Osteocyte (in vitro differentiated cells): ENCODE measurements around the gene STK17A. TPM values are rescaled to one million over a fixed set of nuclear protein-coding genes. Genes with fewer than 3 reads are reported as not detected.

Source experiments
- DNase-seq: peaks from one replicate; pipeline ENCODE4 v3.0.0; 2021; ENCODE audit warnings: mixed read lengths; ENCODE audit not compliant: unreplicated experiment; ENCODE audit errors: extremely low spot score
- H3K27ac Mint-ChIP-seq: one replicate; pipeline ENCODE4 v1.8.0; 2021; ENCODE audit warnings: mild to moderate bottlenecking, mixed read lengths; ENCODE audit not compliant: unreplicated experiment
- H3K27me3 Mint-ChIP-seq: one replicate; pipeline ENCODE4 v1.8.0; 2021; ENCODE audit warnings: mixed read lengths; ENCODE audit not compliant: unreplicated experiment
- H3K36me3 Mint-ChIP-seq: one replicate; pipeline ENCODE4 v1.8.0; 2021; ENCODE audit warnings: mixed read lengths; ENCODE audit not compliant: unreplicated experiment
- H3K4me1 Mint-ChIP-seq: one replicate; pipeline ENCODE4 v1.8.0; 2021; ENCODE audit warnings: mixed read lengths; ENCODE audit not compliant: unreplicated experiment
- H3K4me3 Mint-ChIP-seq: one replicate; pipeline ENCODE4 v1.8.0; 2021; ENCODE audit warnings: mild to moderate bottlenecking, moderate library complexity, mixed read lengths; ENCODE audit not compliant: unreplicated experiment
- H3K9me3 Mint-ChIP-seq: one replicate; pipeline ENCODE4 v1.8.0; 2021; ENCODE audit warnings: mixed read lengths; ENCODE audit not compliant: unreplicated experiment
- total RNA-seq: library from RNA; stranded (reverse); gene quantifications from 2 replicates; pipeline ENCODE4 v1.2.1, GENCODE V29; 2021
- TF ChIP-seq, protein P1 (sequence below): fragments of 200-600 bp; sonication (generic); IDR thresholded peaks from 2 replicates; pipeline ENCODE4 v1.5.0; 2021; ENCODE audit warnings: antibody characterized with exemption, mild to moderate bottlenecking, moderate library complexity

Gene STK17A
- total RNA-seq, 1 donor from 2014 or later, result 12.6 TPM

DNA sequence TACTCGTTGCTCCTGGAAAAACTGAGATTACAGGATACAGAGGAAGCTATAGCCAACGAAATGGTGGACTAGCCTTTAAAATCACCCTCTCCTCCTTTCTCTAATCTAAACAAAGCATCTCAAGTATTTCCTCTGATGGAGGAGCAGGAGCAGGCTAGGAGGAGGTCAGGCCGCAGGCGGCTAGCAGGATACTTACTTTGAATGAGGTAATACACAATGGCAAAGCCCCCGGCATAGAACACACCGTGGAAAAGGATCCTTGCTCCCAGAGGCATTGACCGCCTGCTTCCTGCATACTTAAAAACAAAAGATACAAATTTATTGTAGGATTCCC is 64.4 kb downstream of the STK17A start:
- Mint-ChIP-seq H3K27me3 (no peaks in the 10 kb centered on the region), H3K36me3 (peaks cover 17% of the 10 kb centered on the region), H3K9me3 (no peaks in the 10 kb centered on the region), H3K4me1 (peaks cover 67% of the 10 kb centered on the region), H3K27ac (peak overlapping the region; percentile 98), H3K4me3 (peak overlapping the region; percentile 33)
- no peak for DNase-seq
- TF ChIP-seq, protein P1, sequence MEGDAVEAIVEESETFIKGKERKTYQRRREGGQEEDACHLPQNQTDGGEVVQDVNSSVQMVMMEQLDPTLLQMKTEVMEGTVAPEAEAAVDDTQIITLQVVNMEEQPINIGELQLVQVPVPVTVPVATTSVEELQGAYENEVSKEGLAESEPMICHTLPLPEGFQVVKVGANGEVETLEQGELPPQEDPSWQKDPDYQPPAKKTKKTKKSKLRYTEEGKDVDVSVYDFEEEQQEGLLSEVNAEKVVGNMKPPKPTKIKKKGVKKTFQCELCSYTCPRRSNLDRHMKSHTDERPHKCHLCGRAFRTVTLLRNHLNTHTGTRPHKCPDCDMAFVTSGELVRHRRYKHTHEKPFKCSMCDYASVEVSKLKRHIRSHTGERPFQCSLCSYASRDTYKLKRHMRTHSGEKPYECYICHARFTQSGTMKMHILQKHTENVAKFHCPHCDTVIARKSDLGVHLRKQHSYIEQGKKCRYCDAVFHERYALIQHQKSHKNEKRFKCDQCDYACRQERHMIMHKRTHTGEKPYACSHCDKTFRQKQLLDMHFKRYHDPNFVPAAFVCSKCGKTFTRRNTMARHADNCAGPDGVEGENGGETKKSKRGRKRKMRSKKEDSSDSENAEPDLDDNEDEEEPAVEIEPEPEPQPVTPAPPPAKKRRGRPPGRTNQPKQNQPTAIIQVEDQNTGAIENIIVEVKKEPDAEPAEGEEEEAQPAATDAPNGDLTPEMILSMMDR, result no peak

DNA sequence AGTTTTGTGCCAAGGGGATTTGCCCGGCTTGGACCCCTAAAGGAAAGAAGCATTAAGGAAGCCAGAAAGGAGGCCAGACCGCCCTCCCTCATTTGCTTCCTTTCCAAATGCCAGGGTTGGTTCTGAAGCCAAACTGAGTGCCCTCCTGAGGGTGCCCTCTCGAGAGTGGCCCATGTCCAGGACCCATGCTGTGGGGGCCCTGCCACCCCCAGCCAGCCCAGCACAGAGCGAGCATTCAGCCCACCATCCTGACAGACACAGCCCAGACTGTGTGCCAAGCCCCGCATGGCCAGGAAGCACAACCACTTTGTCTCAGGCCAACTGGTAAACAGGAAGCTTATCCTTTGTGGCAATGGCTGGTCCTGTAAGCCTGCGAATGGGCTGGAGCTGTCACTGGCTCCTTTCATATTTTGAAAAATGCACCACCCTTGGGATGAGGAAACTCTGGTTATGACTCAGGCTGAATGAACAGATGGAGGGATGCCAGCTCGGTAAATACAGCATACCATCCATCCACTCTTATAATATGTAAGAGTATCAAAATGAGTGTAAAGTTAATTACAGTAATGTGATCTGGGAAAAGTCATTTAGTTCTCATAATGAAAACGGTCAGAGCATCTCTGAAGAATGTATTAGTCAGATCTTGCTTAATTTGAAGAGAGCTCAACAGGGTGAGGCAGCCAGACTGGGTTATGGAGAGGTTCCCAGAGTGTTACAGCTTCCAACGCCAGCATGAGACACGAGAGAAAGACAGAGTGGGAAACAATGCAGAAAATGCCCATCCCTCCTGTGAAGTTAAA is 65.0 kb downstream of the STK17A start:
- no peak for DNase-seq
- H3K4me1 Mint-ChIP-seq, result peaks cover 69% of the 10 kb centered on the region
- no peaks in the 10 kb centered on the region for H3K9me3 Mint-ChIP-seq
- peak overlapping the region; percentile 98 for H3K27ac Mint-ChIP-seq
- TF ChIP-seq, protein P1, result no peak
- H3K4me3 Mint-ChIP-seq, result peak overlapping the region; percentile 33
- H3K27me3 Mint-ChIP-seq, result no peaks in the 10 kb centered on the region
- H3K36me3 Mint-ChIP-seq, result peaks cover 17% of the 10 kb centered on the region

DNA sequence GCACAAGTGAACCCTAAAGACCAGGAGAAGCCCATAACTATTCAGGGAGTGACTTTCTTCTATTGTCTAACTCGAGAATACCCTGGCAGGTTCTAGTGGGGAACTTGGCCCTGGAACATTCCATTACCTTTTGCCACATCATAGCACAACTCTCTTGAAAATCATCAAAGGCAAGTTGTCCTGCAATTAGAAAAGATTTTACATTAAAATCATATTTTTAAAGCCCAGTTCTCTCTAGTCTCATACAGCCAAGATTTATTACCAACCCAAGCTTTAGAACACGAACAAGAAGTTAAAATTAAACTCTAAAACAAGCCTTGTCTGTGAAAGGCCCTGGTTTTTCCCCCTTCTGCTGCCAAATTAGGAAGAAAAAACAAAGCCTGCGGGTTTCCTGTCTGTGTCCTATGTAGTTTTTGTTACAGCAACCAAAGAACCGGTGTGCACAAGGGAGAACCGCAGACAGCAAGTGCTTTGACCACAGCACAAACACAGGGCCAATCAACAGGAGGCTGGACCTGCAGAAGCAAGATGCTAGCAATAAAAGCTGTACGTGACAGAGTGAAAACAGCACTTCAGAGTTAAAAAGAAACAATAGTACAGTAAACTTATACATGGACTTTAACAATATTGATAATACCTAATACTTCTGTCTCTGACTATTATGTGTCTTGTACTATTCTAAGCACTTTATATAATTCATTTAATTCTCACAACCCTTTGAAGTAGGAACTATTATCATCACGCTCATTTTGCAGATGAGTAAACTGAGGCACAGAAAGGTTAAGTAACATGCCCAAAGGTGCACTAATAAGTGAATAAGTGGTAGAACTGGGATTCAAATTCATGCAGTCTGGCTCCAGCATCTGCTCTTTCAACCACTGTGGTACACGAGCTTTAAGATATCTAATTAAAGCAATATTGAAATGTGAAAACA is 65.8 kb downstream of the STK17A start:
- TF ChIP-seq, protein P1, result no peak
- no peak for DNase-seq
- H3K36me3 Mint-ChIP-seq, result peaks cover 13% of the 10 kb centered on the region

DNA sequence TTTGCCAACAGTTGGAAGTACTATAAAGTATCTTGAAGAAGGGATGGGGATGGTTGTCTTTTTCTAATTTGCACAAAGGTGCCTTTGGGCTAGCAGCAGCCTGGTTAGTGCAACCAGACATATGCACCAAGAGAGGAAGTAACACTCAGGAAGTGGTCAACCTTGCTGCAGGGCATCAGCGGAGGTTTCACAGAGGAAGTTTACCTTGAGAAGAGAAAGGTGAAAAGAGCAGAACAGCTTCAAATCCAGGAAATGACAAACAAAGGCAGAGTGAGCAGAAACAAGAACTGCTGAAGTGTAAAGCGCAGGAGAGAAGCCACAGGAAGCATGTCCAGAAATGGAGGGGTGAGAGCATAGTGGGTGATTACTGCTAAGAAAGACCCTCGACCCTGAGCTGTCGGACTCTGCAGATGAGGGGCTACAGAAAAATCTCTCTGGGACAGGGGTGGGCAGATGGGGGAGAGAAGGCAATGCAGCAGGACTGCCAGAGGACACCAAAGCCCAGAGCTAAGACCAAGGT is 66.9 kb downstream of the STK17A start:
- no peak for DNase-seq
- peaks cover 76% of the 10 kb centered on the region for H3K4me1 Mint-ChIP-seq
- peaks cover 6% of the 10 kb centered on the region for H3K36me3 Mint-ChIP-seq
- H3K9me3 Mint-ChIP-seq, result no peaks in the 10 kb centered on the region
- peak overlapping the region; percentile 98 for H3K27ac Mint-ChIP-seq
- no peaks in the 10 kb centered on the region for H3K27me3 Mint-ChIP-seq
- TF ChIP-seq, protein P1, result no peak
- H3K4me3 Mint-ChIP-seq, result peak overlapping the region; percentile 20

More for the DNA sequence above, 65.8 kb downstream of the STK17A start:
- Mint-ChIP-seq H3K4me1 (peaks cover 71% of the 10 kb centered on the region), H3K4me3 (peak overlapping the region; percentile 15), H3K27ac (peak overlapping the region; percentile 98), H3K27me3 (no peaks in the 10 kb centered on the region), H3K9me3 (no peaks in the 10 kb centered on the region)
